WTC11 (cell line): ENCODE data around the gene ARID1A. TPM values are rescaled to one million over a fixed set of nuclear protein-coding genes. Genes with fewer than 3 reads are reported as not detected.
A peak's percentile ranks its signal among the peaks of the same experiment; 100 is the strongest.

ENCODE experiments used
- ATAC-seq: fragments of 200-7000 bp; cut with Tn5 transposase; 2 replicates; pipeline ENCODE4 v1.10.0; 2021; ENCODE audit warnings: mild to moderate bottlenecking, moderate library complexity
- CTCF ChIA-PET: fragments of 300-600 bp; sonication (Branson Sonifier 250); formaldehyde crosslinking; loops from one replicate; lab custom pipeline; 2021; ENCODE audit warnings: antibody characterized with exemption; lab: Charles Lee
- POLR2A ChIA-PET: fragments of 350-600 bp; sonication (Branson Sonifier 250); formaldehyde crosslinking; loops from one replicate; lab custom pipeline; 2021; ENCODE audit warnings: antibody characterized with exemption; lab: Charles Lee
- DNase-seq: peaks from one replicate; pipeline ENCODE4 v3.0.0; 2021; ENCODE audit warnings: low spot score
- H3K27ac Mint-ChIP-seq: 2 replicates; pipeline ENCODE4 v1.8.0; 2021; ENCODE audit warnings: mixed read lengths
- H3K27me3 Mint-ChIP-seq: 2 replicates; pipeline ENCODE4 v1.8.0; 2021; ENCODE audit warnings: low read depth, mild to moderate bottlenecking, moderate library complexity, mixed read lengths
- H3K36me3 Mint-ChIP-seq: 2 replicates; pipeline ENCODE4 v1.8.0; 2021; ENCODE audit warnings: mixed read lengths
- H3K4me1 Mint-ChIP-seq: 2 replicates; pipeline ENCODE4 v1.8.0; 2022; ENCODE audit warnings: mixed read lengths
- H3K4me3 Mint-ChIP-seq: 2 replicates; pipeline ENCODE4 v1.8.0; 2021; ENCODE audit warnings: mild to moderate bottlenecking, moderate library complexity, mixed read lengths
- H3K9me3 Mint-ChIP-seq: 2 replicates; pipeline ENCODE4 v1.8.0; 2021; ENCODE audit warnings: mixed read lengths
- AFF4 ChIP-seq: sonication (generic); formaldehyde crosslinking; IDR thresholded peaks from 2 replicates; pipeline ENCODE4 v1.8.1; 2023; ENCODE audit warnings: mild to moderate bottlenecking, missing genetic modification reagents, borderline replicate concordance
- ATF1 ChIP-seq: sonication (generic); formaldehyde crosslinking; IDR thresholded peaks from 2 replicates; pipeline ENCODE4 v1.8.1; 2023; ENCODE audit warnings: mild to moderate bottlenecking, moderate library complexity, missing genetic modification reagents
- ELF4 ChIP-seq: sonication (generic); formaldehyde crosslinking; IDR thresholded peaks from 2 replicates; pipeline ENCODE4 v1.8.1; 2022; ENCODE audit warnings: low read depth, mild to moderate bottlenecking, moderate library complexity, missing genetic modification reagents
- KAT7 ChIP-seq: sonication (generic); formaldehyde crosslinking; IDR thresholded peaks from 2 replicates; pipeline ENCODE4 v1.8.1; 2023; ENCODE audit warnings: missing genetic modification reagents, mild to moderate bottlenecking, borderline replicate concordance
- NR2C2 ChIP-seq: sonication (generic); formaldehyde crosslinking; IDR thresholded peaks from 2 replicates; pipeline ENCODE4 v1.8.0; 2022; ENCODE audit warnings: mild to moderate bottlenecking, missing genetic modification reagents
- SP1 ChIP-seq: sonication (generic); formaldehyde crosslinking; conservative IDR thresholded peaks from 2 replicates; pipeline ENCODE4 v1.8.1; 2022; ENCODE audit warnings: missing genetic modification reagents
- TEAD4 ChIP-seq: sonication (generic); formaldehyde crosslinking; IDR thresholded peaks from 2 replicates; pipeline ENCODE4 v1.8.0; 2022; ENCODE audit warnings: mild to moderate bottlenecking, missing genetic modification reagents
- ZNF219 ChIP-seq: sonication (generic); formaldehyde crosslinking; IDR thresholded peaks from 2 replicates; pipeline ENCODE4 v1.8.0; 2023; ENCODE audit warnings: missing genetic modification reagents, mild to moderate bottlenecking, borderline replicate concordance
- ZNF423 ChIP-seq: fragments of 250-450 bp; sonication (Bioruptor Pico); IDR thresholded peaks from 2 replicates; pipeline ENCODE4 v2.1.2; 2022; ENCODE audit warnings: mild to moderate bottlenecking, moderate library complexity
- ZNF512 ChIP-seq: sonication (generic); formaldehyde crosslinking; IDR thresholded peaks from 2 replicates; pipeline ENCODE4 v1.8.1; 2022; ENCODE audit warnings: missing genetic modification reagents, borderline replicate concordance
- total RNA-seq: library from RNA; stranded (reverse); gene quantifications from 3 replicates; pipeline ENCODE4 v1.2.3, GENCODE V29; 2021
- TF ChIP-seq, protein P1 (sequence below): sonication (generic); formaldehyde crosslinking; IDR thresholded peaks from 2 replicates; pipeline ENCODE4 v1.8.0; 2022; ENCODE audit warnings: missing genetic modification reagents
- TF ChIP-seq, protein P2 (sequence below): sonication (generic); formaldehyde crosslinking; IDR thresholded peaks from 2 replicates; pipeline ENCODE4 v1.8.0; 2022; ENCODE audit warnings: mild to moderate bottlenecking, missing genetic modification reagents

The ARID1A gene
- total RNA-seq, 1 experiment from 2014 or later: 98.0 TPM

DNA sequence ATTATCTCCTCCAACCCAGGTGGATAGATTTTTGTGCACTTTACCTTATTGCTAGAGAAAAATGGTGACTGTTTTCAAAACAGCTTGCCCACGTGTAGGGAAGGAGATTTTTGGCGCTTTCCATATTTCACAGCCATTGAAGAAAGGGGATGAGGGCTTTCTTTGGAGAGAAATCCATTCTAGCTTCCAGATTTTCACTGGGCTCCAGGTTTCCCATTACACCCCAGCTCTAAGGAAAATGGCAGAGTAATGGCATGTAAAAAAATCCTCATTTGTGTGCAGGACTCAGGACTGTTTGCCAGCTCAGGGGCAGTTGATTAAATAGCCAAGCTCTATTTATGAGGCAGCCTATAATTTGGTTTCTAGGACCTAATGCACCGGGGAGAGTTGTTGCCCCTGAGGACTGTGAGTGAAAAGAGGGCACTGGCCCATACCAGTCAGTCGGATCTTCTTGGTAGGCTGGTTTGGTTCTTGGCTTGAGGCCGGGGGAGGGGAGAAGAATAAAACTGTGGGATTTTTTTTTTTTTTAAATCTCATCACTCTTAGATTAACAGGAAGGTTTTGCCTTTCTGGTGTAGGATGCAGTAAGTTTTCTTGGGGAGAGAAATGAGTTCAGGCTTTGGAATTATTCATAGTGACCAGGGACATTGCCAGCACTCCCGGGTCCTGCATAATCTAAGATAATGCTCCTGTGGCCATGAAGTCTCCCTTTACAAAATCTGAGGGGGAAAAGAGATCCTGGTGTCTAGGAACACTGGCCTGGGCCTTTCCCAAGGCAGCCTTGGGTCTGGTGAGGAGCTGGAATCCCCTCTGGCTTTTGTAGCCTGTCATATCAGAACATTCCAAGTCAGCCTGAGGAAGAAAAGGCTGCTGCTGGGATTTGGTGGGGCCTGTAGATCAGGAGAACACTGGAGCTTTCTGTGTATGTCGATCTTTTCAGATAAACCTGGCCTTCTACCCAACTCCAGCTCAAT, 1.9 kb upstream of the ARID1A start:
- no peak for TF ChIP-seq NR2C2 (CRISPR knock-in tag)
- TF ChIP-seq, protein P1, sequence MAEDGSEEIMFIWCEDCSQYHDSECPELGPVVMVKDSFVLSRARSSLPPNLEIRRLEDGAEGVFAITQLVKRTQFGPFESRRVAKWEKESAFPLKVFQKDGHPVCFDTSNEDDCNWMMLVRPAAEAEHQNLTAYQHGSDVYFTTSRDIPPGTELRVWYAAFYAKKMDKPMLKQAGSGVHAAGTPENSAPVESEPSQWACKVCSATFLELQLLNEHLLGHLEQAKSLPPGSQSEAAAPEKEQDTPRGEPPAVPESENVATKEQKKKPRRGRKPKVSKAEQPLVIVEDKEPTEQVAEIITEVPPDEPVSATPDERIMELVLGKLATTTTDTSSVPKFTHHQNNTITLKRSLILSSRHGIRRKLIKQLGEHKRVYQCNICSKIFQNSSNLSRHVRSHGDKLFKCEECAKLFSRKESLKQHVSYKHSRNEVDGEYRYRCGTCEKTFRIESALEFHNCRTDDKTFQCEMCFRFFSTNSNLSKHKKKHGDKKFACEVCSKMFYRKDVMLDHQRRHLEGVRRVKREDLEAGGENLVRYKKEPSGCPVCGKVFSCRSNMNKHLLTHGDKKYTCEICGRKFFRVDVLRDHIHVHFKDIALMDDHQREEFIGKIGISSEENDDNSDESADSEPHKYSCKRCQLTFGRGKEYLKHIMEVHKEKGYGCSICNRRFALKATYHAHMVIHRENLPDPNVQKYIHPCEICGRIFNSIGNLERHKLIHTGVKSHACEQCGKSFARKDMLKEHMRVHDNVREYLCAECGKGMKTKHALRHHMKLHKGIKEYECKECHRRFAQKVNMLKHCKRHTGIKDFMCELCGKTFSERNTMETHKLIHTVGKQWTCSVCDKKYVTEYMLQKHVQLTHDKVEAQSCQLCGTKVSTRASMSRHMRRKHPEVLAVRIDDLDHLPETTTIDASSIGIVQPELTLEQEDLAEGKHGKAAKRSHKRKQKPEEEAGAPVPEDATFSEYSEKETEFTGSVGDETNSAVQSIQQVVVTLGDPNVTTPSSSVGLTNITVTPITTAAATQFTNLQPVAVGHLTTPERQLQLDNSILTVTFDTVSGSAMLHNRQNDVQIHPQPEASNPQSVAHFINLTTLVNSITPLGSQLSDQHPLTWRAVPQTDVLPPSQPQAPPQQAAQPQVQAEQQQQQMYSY (CRISPR knock-in tag): peak; percentile 58; the same call in 1 of the 2 replicates
- H3K4me1 Mint-ChIP-seq: peaks cover 34% of the 10 kb centered on the region
- ChIA-PET CTCF (interaction anchor here (0.5 to 5.0 kb wide), 15 partner anchors 8 to 461 kb away, joined by 3 to 54 read pairs (median 4); partner anchors contain the start of genes PIGV and SLC9A1), POLR2A (interaction anchor here (0.5 to 2.8 kb wide), 12 partner anchors 8 to 194 kb away, joined by 3 to 19 read pairs (median 4); partner anchors contain the start of gene PIGV)
- H3K36me3 Mint-ChIP-seq: no peaks in the 10 kb centered on the region
- peak overlapping the region; percentile 86 for H3K4me3 Mint-ChIP-seq
- DNase-seq (no peak), ATAC-seq (no peak)
- peak overlapping the region; percentile 100 for H3K27ac Mint-ChIP-seq
- H3K27me3 Mint-ChIP-seq: no peaks in the 10 kb centered on the region
- H3K9me3 Mint-ChIP-seq: no peaks in the 10 kb centered on the region

- H3K36me3 Mint-ChIP-seq: no peaks in the 10 kb centered on the region
- ATAC-seq (no peak), DNase-seq (no peak)
- peaks cover 34% of the 10 kb centered on the region for H3K4me1 Mint-ChIP-seq
- TF ChIP-seq ZNF219 (CRISPR knock-in tag) (no peak), ELF4 (CRISPR knock-in tag) (0 out of 2 replicates have a peak, but pooled peaks have one; percentile 9)
- peak overlapping the region; percentile 83; the same call in 1 of the 2 replicates for H3K27ac Mint-ChIP-seq
- POLR2A ChIA-PET: interaction anchor here (0.5 kb wide), 2 partner anchors 21 to 46 kb away, joined by 3 to 4 read pairs; no protein-coding TSS in a partner anchor
- H3K4me3 Mint-ChIP-seq: peak overlapping the region; percentile 86
- no peaks in the 10 kb centered on the region for H3K27me3 Mint-ChIP-seq
- CTCF ChIA-PET: interaction anchor here (0.7 to 5.0 kb wide), 3 partner anchors 17 to 414 kb away, joined by 3 to 54 read pairs (median 33); partner anchors contain the start of gene PIGV
- H3K9me3 Mint-ChIP-seq: no peaks in the 10 kb centered on the region
Observed at GRCh38 chr1:26694638-26695355, 1.0 kb upstream of the ARID1A start.

DNA sequence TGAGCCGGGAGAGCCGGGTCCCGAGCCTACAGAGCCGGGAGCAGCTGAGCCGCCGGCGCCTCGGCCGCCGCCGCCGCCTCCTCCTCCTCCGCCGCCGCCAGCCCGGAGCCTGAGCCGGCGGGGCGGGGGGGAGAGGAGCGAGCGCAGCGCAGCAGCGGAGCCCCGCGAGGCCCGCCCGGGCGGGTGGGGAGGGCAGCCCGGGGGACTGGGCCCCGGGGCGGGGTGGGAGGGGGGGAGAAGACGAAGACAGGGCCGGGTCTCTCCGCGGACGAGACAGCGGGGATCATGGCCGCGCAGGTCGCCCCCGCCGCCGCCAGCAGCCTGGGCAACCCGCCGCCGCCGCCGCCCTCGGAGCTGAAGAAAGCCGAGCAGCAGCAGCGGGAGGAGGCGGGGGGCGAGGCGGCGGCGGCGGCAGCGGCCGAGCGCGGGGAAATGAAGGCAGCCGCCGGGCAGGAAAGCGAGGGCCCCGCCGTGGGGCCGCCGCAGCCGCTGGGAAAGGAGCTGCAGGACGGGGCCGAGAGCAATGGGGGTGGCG, 371 bp downstream of the ARID1A start:
- no peaks in the 10 kb centered on the region for H3K27me3 Mint-ChIP-seq
- no peak overlapping the region; the same call in 1 of the 2 replicates for H3K4me3 Mint-ChIP-seq
- H3K4me1 Mint-ChIP-seq: peaks cover 22% of the 10 kb centered on the region
- ChIA-PET CTCF (interaction anchor here (0.7 to 1.0 kb wide), 2 partner anchors 33 to 93 kb away, joined by 5 read pairs; no protein-coding TSS in a partner anchor), POLR2A (interaction anchor here (0.6 to 3.1 kb wide), 4 partner anchors 11 to 1950 kb away, joined by 3 to 16 read pairs (median 4); no protein-coding TSS in a partner anchor)
- DNase-seq (peak; percentile 20), ATAC-seq (no peak)
- no peaks in the 10 kb centered on the region for H3K36me3 Mint-ChIP-seq
- H3K9me3 Mint-ChIP-seq: no peaks in the 10 kb centered on the region
- H3K27ac Mint-ChIP-seq: no peak overlapping the region
- TF ChIP-seq ATF1 (CRISPR knock-in tag) (0 out of 2 replicates have a peak, but pooled peaks have one; percentile 5), TEAD4 (no peak), SP1 (0 out of 2 replicates have a peak, but pooled peaks have one; percentile 20), ZNF512 (CRISPR knock-in tag) (no peak), KAT7 (CRISPR knock-in tag) (0 out of 2 replicates have a peak, but pooled peaks have one; percentile 4), ZNF423 (no peak), AFF4 (no peak)
- TF ChIP-seq, protein P2, sequence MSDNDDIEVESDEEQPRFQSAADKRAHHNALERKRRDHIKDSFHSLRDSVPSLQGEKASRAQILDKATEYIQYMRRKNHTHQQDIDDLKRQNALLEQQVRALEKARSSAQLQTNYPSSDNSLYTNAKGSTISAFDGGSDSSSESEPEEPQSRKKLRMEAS: no peak
